Suprapubic skin (tissue), 4 donors: ENCODE measurements around the gene GTF2IRD1. TPM values are rescaled to one million over a fixed set of nuclear protein-coding genes. Genes with fewer than 3 reads are reported as not detected.

Source experiments
- DNase-seq, 2 donors: peaks; one replicate each; pipeline ENCODE4 v3.0.0-alpha.2; 2019; ENCODE audit warnings: low spot score in 2 of 2
- H3K27ac ChIP-seq: fragments of 200-600 bp; sonication (generic); one replicate; pipeline ENCODE4 v1.5.1; 2019
- H3K27me3 ChIP-seq: fragments of 200-600 bp; sonication (generic); one replicate; pipeline ENCODE4 v1.5.1; 2019
- H3K36me3 ChIP-seq: fragments of 200-600 bp; sonication (generic); one replicate; pipeline ENCODE4 v1.5.1; 2019
- H3K4me1 ChIP-seq: fragments of 200-600 bp; sonication (generic); one replicate; pipeline ENCODE4 v1.5.1; 2019
- H3K4me3 ChIP-seq: fragments of 200-600 bp; sonication (generic); one replicate; pipeline ENCODE4 v1.5.1; 2019; ENCODE audit warnings: mild to moderate bottlenecking
- H3K9me3 ChIP-seq: fragments of 200-600 bp; sonication (generic); one replicate; pipeline ENCODE4 v1.5.1; 2019
- EP300 ChIP-seq: sonication (generic); formaldehyde crosslinking; IDR thresholded peaks from one replicate; pipeline ENCODE4 v1.6.1; 2017; ENCODE audit warnings: antibody characterized with exemption
- POLR2A ChIP-seq, 2 donors: fragments of 450-650 bp; IDR thresholded peaks; one replicate each; pipeline ENCODE4 v1.6.1; 2017; ENCODE audit warnings: antibody characterized with exemption in 2 of 2, mild to moderate bottlenecking in 2 of 2, moderate library complexity in 2 of 2
- POLR2AphosphoS5 ChIP-seq, 3 donors: sonication (generic); formaldehyde crosslinking; IDR thresholded peaks; one replicate each; pipeline ENCODE4 v1.6.1; 2017; ENCODE audit warnings: antibody characterized with exemption in 3 of 3
- WGBS: methylation state at CpG from one replicate; pipeline ENCODE4 v1.1.5; 2018; 5-methylcytosine and 5-hydroxymethylcytosine counted together
- total RNA-seq, 4 donors: library from RNA; depleted of rRNA; stranded (reverse); fragments of >200 nt; gene quantifications; one replicate each; pipeline ENCODE4 v1.1.0, GENCODE V29; 2016
- TF ChIP-seq, protein P1 (sequence below), 2 donors: fragments of 200-600 bp in 1 of 2; fragments of 450-650 bp in 1 of 2; sonication (generic) in 1 of 2; IDR thresholded peaks; one replicate each; pipeline ENCODE4 v1.5.1; 2016 to 2019; ENCODE audit warnings: antibody characterized with exemption in 2 of 2, mild to moderate bottlenecking in 1 of 2, moderate library complexity in 1 of 2

Gene GTF2IRD1
- total RNA-seq, 4 donors from 2014 or later: 23.1 to 41.2 (median 25.0) TPM

DNA sequence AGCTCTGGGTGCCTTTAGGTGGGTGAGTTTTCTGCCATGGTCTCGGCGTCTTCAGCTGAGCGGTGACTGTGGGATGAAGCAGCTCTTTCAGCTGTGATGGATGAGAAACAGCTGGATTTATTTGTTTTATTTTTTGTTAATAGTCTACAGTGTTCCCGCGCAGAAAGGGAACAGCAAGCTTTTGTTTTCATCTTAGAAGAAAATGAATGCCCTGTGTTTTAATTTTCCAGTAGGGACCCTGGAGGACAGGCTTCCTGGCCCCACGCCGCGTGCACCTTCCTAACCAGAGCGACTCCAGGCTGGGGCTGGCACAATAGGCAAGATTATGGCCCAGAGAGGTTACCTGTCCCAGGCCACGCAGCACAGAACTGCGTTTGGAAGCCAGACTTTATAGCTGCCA, 57.6 kb downstream of the GTF2IRD1 start:
- Histone ChIP-seq H3K27me3 (no peaks in the 10 kb centered on the region), H3K9me3 (no peaks in the 10 kb centered on the region), H3K27ac (no peak overlapping the region), H3K36me3 (peaks cover 47% of the 10 kb centered on the region), H3K4me3 (no peak overlapping the region), H3K4me1 (no peaks in the 10 kb centered on the region)
- TF ChIP-seq EP300: no peak
- TF ChIP-seq POLR2AphosphoS5 (IDR thresholded peaks at IDR 0.05): no peak
- TF ChIP-seq POLR2A (IDR thresholded peaks at IDR 0.05): no peak
- TF ChIP-seq, protein P1, sequence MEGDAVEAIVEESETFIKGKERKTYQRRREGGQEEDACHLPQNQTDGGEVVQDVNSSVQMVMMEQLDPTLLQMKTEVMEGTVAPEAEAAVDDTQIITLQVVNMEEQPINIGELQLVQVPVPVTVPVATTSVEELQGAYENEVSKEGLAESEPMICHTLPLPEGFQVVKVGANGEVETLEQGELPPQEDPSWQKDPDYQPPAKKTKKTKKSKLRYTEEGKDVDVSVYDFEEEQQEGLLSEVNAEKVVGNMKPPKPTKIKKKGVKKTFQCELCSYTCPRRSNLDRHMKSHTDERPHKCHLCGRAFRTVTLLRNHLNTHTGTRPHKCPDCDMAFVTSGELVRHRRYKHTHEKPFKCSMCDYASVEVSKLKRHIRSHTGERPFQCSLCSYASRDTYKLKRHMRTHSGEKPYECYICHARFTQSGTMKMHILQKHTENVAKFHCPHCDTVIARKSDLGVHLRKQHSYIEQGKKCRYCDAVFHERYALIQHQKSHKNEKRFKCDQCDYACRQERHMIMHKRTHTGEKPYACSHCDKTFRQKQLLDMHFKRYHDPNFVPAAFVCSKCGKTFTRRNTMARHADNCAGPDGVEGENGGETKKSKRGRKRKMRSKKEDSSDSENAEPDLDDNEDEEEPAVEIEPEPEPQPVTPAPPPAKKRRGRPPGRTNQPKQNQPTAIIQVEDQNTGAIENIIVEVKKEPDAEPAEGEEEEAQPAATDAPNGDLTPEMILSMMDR (IDR thresholded peaks at IDR 0.05): no peak
- 87% methylated on average over 11 of the region's 11 CpGs for WGBS
- DNase-seq: no peak

DNA sequence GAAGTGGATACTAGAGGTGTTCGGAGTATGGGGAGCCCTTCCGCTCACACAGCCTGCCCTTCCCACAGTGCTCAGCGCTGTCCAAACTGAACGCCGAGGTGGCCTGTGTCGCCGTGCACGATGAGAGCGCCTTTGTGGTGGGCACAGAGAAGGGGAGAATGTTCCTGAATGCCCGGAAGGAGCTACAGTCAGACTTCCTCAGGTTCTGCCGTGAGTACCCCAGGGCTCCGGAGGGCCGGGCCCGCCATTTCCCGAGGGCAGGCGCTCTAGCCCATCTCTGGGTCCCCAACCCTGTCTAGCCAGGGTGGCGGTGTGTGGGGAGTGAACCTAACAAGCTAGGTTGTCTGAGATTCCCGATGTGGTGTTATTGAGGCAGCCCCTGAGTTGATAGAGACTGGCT, 59.1 kb downstream of the GTF2IRD1 start:
- 88% methylated on average over 3 of the region's 18 CpGs for WGBS
- no peak for DNase-seq
- H3K4me1 ChIP-seq: no peaks in the 10 kb centered on the region
- H3K27ac ChIP-seq: no peak overlapping the region
- no peaks in the 10 kb centered on the region for H3K27me3 ChIP-seq
- no peaks in the 10 kb centered on the region for H3K9me3 ChIP-seq
- H3K4me3 ChIP-seq: no peak overlapping the region
- TF ChIP-seq, protein P1 (IDR thresholded peaks at IDR 0.05): no peak
- TF ChIP-seq EP300 (no peak), POLR2A (IDR thresholded peaks at IDR 0.05) (no peak), POLR2AphosphoS5 (IDR thresholded peaks at IDR 0.05) (no peak)
- peaks cover 51% of the 10 kb centered on the region for H3K36me3 ChIP-seq

DNA sequence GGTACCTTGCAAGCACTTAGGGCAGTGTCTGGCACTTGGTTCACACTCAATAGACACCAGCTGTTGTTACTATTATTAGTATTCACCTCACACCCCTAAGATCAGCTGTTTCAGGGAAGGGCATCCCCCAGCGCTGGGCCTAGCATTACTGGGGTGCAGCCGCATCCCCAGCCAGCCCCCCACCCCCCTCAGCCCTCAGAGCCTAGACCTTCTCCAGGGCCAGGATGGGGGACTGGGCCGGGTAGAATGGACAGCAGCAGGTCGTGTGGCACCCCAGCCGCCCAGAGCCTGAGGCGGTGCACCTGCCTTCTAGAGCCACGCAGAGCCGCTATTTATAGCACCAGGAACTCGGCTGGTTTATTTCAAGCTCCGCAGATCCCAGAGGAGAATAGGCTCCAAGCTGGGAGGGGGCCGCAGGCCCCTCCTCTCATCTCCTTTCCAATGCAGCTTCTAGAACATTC, 60.5 kb downstream of the GTF2IRD1 start:
- peaks cover 63% of the 10 kb centered on the region for H3K36me3 ChIP-seq
- TF ChIP-seq POLR2AphosphoS5 (IDR thresholded peaks at IDR 0.05) (no peak), POLR2A (IDR thresholded peaks at IDR 0.05) (no peak), EP300 (no peak)
- TF ChIP-seq, protein P1 (IDR thresholded peaks at IDR 0.05): no peak
- H3K4me3 ChIP-seq: no peak overlapping the region
- H3K9me3 ChIP-seq: no peaks in the 10 kb centered on the region
- no peak overlapping the region for H3K27ac ChIP-seq
- DNase-seq: no peak
- H3K4me1 ChIP-seq: no peaks in the 10 kb centered on the region
- WGBS: 84% methylated on average over 10 of the region's 11 CpGs
- no peaks in the 10 kb centered on the region for H3K27me3 ChIP-seq

DNA sequence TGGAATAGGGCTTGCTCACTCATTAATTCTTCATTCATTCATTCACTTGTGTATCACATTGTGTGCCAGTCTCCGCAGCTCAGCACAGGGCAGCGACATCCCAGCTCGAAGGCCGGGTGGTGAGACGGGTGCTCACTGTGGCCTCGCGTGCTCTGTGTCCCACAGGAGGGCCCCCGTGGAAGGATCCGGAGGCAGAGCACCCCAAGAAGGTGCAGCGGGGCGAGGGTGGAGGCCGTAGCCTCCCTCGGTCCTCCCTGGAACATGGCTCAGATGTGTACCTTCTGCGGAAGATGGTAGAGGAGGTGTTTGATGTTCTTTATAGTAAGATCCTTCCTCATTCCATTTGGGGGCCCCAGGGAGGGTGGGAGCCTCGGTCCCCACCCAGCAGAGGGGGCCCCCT, 61.6 kb downstream of the GTF2IRD1 start:
- Histone ChIP-seq H3K36me3 (peaks cover 73% of the 10 kb centered on the region), H3K4me1 (no peaks in the 10 kb centered on the region), H3K27me3 (no peaks in the 10 kb centered on the region), H3K4me3 (no peak overlapping the region), H3K27ac (no peak overlapping the region), H3K9me3 (no peaks in the 10 kb centered on the region)
- no peak for DNase-seq
- 91% methylated on average over 15 of the region's 15 CpGs for WGBS
- TF ChIP-seq, protein P1 (IDR thresholded peaks at IDR 0.05): no peak
- TF ChIP-seq EP300 (no peak), POLR2AphosphoS5 (IDR thresholded peaks at IDR 0.05) (no peak), POLR2A (IDR thresholded peaks at IDR 0.05) (no peak)

DNA sequence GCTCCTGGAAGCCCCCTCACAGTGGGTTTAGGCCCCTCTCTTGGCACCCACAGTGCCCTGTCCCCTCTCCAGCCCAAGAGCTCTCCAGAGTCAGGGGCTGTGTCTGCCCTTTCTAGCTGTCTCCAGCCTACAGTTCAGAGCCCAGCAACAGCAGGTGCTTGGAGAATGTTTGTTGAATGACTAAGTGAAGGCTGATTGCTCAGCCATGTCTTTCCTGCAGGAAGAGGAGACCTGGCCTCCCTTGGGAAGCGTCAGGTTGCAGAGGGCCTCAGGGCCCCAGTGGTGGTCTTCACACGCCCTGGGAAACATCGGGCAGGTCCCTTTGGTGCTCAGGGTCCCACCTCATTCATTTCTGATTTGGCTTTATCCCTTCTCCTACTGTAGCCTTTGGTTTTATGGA, 62.5 kb downstream of the GTF2IRD1 start:
- Histone ChIP-seq H3K4me3 (no peak overlapping the region), H3K27me3 (no peaks in the 10 kb centered on the region), H3K36me3 (peaks cover 77% of the 10 kb centered on the region), H3K4me1 (no peaks in the 10 kb centered on the region), H3K9me3 (no peaks in the 10 kb centered on the region), H3K27ac (no peak overlapping the region)
- DNase-seq: no peak
- WGBS: 84% methylated on average over 3 of the region's 3 CpGs
- no peak for TF ChIP-seq EP300
- no peak for TF ChIP-seq POLR2AphosphoS5 (IDR thresholded peaks at IDR 0.05)
- TF ChIP-seq, protein P1 (IDR thresholded peaks at IDR 0.05): no peak
- TF ChIP-seq POLR2A (IDR thresholded peaks at IDR 0.05): no peak
